ENCODE data around the gene PTPRCAP. TPM values are rescaled to one million over a fixed set of nuclear protein-coding genes. Genes with fewer than 3 reads are reported as not detected.

The PTPRCAP gene
- total and polyA plus RNA-seq, 2 donors from 2014 or later, result 4.7 to 20.3 TPM

DNA sequence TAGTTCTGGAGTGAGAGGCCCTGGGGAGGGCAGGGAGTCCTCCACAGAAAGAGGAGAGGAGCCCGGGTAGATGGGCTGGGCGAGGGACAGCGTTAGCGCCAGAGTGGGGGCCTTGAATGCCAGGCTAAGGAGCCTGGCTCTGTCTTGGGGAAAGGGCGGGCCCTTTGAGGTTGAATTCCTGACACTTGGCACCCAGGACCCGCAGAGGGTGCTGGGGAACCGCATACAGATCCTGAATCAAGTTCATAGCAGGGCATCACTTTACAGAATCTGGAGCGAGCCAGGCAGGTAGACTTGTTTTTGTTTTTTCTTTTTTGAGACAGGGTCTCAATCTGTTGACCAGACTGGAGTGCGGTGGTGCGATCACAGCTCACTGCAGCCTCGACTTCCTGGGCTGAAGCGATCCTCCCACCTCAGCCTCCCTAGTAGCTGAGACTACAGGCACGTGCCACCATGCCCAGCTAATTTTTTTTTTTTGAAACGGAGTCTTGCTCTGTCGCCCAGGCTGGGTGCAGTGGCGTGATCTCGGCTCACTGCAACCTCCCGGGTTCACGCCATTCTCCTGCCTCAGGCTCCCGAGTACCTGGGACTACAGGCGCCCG, 16.0 kb downstream of the PTPRCAP start:
- H3K4me1 ChIP-seq (ENCODE audit: control insufficient read depth in 2 of 3, insufficient read depth in 2 of 3, low read depth in 1 of 3, low read length in 3 of 3), result peaks cover 0 to 17% (median 11%) of the 10 kb centered on the region in 3 donors
- H3K27ac ChIP-seq (ENCODE audit: low read depth in 2 of 2, low read length in 2 of 2), result no peak overlapping the region
- H3K9me3 ChIP-seq (ENCODE audit: control insufficient read depth in 2 of 3, insufficient read depth in 1 of 3, low read length in 3 of 3), result no peaks in the 10 kb centered on the region
- FAIRE-seq, result no peak
- H3K4me3 ChIP-seq (ENCODE audit: low read length in 3 of 3), result no peak overlapping the region
- intact Hi-C loops (cut with DNase I), result no loop called here
- H3K36me3 ChIP-seq (ENCODE audit: control insufficient read depth in 2 of 3, insufficient read depth in 3 of 3, low read length in 3 of 3), result no peaks in the 10 kb centered on the region
- no peak for DNase-seq
- TF ChIP-seq, protein P1, sequence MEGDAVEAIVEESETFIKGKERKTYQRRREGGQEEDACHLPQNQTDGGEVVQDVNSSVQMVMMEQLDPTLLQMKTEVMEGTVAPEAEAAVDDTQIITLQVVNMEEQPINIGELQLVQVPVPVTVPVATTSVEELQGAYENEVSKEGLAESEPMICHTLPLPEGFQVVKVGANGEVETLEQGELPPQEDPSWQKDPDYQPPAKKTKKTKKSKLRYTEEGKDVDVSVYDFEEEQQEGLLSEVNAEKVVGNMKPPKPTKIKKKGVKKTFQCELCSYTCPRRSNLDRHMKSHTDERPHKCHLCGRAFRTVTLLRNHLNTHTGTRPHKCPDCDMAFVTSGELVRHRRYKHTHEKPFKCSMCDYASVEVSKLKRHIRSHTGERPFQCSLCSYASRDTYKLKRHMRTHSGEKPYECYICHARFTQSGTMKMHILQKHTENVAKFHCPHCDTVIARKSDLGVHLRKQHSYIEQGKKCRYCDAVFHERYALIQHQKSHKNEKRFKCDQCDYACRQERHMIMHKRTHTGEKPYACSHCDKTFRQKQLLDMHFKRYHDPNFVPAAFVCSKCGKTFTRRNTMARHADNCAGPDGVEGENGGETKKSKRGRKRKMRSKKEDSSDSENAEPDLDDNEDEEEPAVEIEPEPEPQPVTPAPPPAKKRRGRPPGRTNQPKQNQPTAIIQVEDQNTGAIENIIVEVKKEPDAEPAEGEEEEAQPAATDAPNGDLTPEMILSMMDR (IDR thresholded peaks at IDR 0.05; ENCODE audit: borderline replicate concordance, extremely low read depth, insufficient read depth), result no peak
- H3K27me3 ChIP-seq (ENCODE audit: control insufficient read depth, insufficient read depth, low read length), result no peaks in the 10 kb centered on the region
- peak overlapping the region in 1 of 3 donors; percentile 34 for H3K9ac ChIP-seq (ENCODE audit: low read length in 3 of 3)

DNA sequence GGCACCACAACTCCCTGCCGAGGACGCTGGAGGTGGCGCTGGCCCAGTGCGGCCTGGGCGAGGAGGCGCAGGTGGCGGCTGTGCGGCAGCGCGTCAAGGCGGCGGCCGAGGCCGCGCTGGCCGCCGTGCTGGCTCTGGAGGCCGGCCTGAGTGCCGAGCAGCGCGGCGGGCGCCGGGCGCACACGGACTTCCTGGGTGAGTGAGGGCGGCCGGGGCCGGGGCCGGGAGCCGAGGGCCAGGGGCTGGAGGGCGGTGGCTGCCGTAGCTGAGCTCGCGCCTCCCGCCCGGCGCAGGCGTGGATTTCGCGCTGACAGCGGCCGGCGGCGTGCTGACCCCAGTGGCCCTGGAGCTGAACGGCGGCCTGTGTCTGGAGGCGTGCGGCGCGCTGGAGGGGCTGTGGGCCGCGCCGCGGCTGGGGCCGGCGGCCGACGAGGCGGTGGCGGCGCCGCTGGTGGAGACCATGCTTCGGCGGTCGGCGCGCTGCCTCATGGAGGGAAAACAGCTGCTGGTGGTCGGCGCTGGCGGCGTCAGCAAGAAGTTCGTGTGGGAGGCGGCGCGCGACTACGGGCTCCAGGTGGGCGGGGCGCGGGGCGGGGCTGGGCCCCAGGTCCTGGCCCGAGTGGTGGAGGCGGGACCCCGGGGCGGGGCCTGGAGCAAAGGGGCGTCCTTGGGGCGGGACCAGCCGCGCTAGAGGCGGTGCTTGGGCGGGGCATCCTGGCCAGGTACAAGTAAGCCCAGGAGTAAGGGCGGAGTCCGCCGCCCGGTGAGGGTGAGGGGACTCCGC, 16.6 kb downstream of the PTPRCAP start:
- DNase-seq (peak; percentile 97 to 99 (median 98)), FAIRE-seq (no peak)
- TF ChIP-seq, protein P1 (IDR thresholded peaks at IDR 0.05; ENCODE audit: borderline replicate concordance, extremely low read depth, insufficient read depth), result no peak
- Histone ChIP-seq H3K4me3 (ENCODE audit: low read length in 3 of 3) (peak overlapping the region in 2 of 3 donors; percentile 18 to 49), H3K9ac (ENCODE audit: low read length in 3 of 3) (peak overlapping the region in 2 of 3 donors; percentile 41 to 61), H3K27ac (ENCODE audit: low read depth in 2 of 2, low read length in 2 of 2) (peak overlapping the region; percentile 57 to 95), H3K4me1 (ENCODE audit: control insufficient read depth in 2 of 3, insufficient read depth in 2 of 3, low read depth in 1 of 3, low read length in 3 of 3) (peaks cover 0 to 22% (median 11%) of the 10 kb centered on the region in 3 donors), H3K27me3 (ENCODE audit: control insufficient read depth, insufficient read depth, low read length) (no peaks in the 10 kb centered on the region), H3K9me3 (ENCODE audit: control insufficient read depth in 2 of 3, insufficient read depth in 1 of 3, low read length in 3 of 3) (no peaks in the 10 kb centered on the region), H3K36me3 (ENCODE audit: control insufficient read depth in 2 of 3, insufficient read depth in 3 of 3, low read length in 3 of 3) (no peaks in the 10 kb centered on the region)
- intact Hi-C loops (cut with DNase I), result no loop called here

DNA sequence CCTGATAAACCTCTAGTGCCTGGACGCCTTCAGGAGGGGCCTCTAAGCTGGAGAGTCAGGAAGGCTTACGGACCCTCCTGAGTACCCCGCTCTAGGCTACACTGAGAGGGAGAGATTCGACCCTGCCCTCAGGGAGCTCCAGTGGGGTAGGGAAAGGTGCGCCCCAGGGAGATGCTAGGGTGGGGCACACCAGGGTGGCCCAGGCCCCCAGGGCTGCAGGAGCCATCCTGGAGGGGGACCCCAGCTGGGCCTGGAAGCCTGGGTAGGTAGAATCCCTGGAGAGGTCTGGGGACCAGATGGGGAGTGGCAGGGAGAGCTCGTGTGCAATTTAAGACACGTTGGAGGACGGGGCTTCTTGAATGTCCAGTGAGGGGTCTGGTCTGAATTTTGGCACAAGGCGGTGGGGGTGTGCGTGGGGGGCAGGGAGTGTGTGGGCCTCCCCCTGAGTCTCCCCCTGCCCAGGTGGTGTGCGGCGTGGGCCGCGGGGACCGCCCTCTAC, 17.3 kb downstream of the PTPRCAP start:
- Histone ChIP-seq H3K27me3 (ENCODE audit: control insufficient read depth, insufficient read depth, low read length) (no peaks in the 10 kb centered on the region), H3K36me3 (ENCODE audit: control insufficient read depth in 2 of 3, insufficient read depth in 3 of 3, low read length in 3 of 3) (no peaks in the 10 kb centered on the region), H3K27ac (ENCODE audit: low read depth in 2 of 2, low read length in 2 of 2) (peak overlapping the region; percentile 57 to 95), H3K4me3 (ENCODE audit: low read length in 3 of 3) (peak overlapping the region in 2 of 3 donors; percentile 18 to 29), H3K9me3 (ENCODE audit: control insufficient read depth in 2 of 3, insufficient read depth in 1 of 3, low read length in 3 of 3) (no peaks in the 10 kb centered on the region), H3K9ac (ENCODE audit: low read length in 3 of 3) (peak overlapping the region in 2 of 3 donors; percentile 41 to 61), H3K4me1 (ENCODE audit: control insufficient read depth in 2 of 3, insufficient read depth in 2 of 3, low read depth in 1 of 3, low read length in 3 of 3) (peaks cover 0 to 24% (median 11%) of the 10 kb centered on the region in 3 donors)
- TF ChIP-seq, protein P1 (IDR thresholded peaks at IDR 0.05; ENCODE audit: borderline replicate concordance, extremely low read depth, insufficient read depth), result no peak
- peak in 2 of 5 donors; percentile 82 to 84 for DNase-seq
- FAIRE-seq, result no peak
- intact Hi-C loops (cut with DNase I), result no loop called here

Data from kidney (tissue), 14 donors.